Stimulated activated CD8-positive, alpha-beta memory T cell treated with anti-CD3 and anti-CD28 coated beads, Interleukin-12 subunit alpha, Interleukin-12 subunit beta, amount 100 ng/mL, for 1 hour (primary cell): ENCODE data around the gene YIPF3.
"Not testable (repeated sequence)": the region's sequence is repeated elsewhere in the genome, so short reads cannot be mapped to it uniquely, and the experiment has no call there.

Experiments
- DNase-seq: peaks from one replicate; pipeline ENCODE4 v3.0.0-alpha.2; 2020; ENCODE audit warnings: low read depth

The YIPF3 gene

GRCh38 chr6:43509142-43509983, 7.4 kb downstream of the YIPF3 start:
- no peak for DNase-seq

- no peak for DNase-seq
Observed at GRCh38 chr6:43508481-43509141, 8.1 kb downstream of the YIPF3 start.

- peak; percentile 67 for DNase-seq
Observed at GRCh38 chr6:43506667-43507471, 9.9 kb downstream of the YIPF3 start.

- DNase-seq = no peak
Observed at GRCh38 chr6:43506171-43506570, 10.6 kb downstream of the YIPF3 start.

GRCh38 chr6:43505718-43506117, 11.0 kb downstream of the YIPF3 start:
- DNase-seq = no peak

GRCh38 chr6:43504756-43505593, 11.8 kb downstream of the YIPF3 start:
- no peak for DNase-seq

- DNase-seq = no peak
Observed at GRCh38 chr6:43503443-43503842, 13.3 kb downstream of the YIPF3 start.

- no peak for DNase-seq
Observed at GRCh38 chr6:43502666-43503065, 14.1 kb downstream of the YIPF3 start.

GRCh38 chr6:43500921-43501320, 15.8 kb downstream of the YIPF3 start:
- DNase-seq = no peak

- no peak for DNase-seq
Observed at GRCh38 chr6:43499028-43499815, 17.5 kb downstream of the YIPF3 start.

- DNase-seq = not testable (repeated sequence)
Observed at GRCh38 chr6:43498291-43498690, 18.4 kb downstream of the YIPF3 start.

- no peak for DNase-seq
Observed at GRCh38 chr6:43497689-43498088, 19.0 kb downstream of the YIPF3 start.

GRCh38 chr6:43497129-43497396, 19.7 kb downstream of the YIPF3 start:
- no peak for DNase-seq

- DNase-seq = no peak
Observed at GRCh38 chr6:43496370-43497128, 20.2 kb downstream of the YIPF3 start.

- DNase-seq = no peak
Observed at GRCh38 chr6:43495409-43495941, 21.3 kb downstream of the YIPF3 start.

- DNase-seq = no peak
Observed at GRCh38 chr6:43494766-43495165, 22.0 kb downstream of the YIPF3 start.

- no peak for DNase-seq
Observed at GRCh38 chr6:43494321-43494720, 22.4 kb downstream of the YIPF3 start.

- DNase-seq = no peak
Observed at GRCh38 chr6:43493833-43494232, 22.9 kb downstream of the YIPF3 start.

GRCh38 chr6:43493230-43493629, 23.5 kb downstream of the YIPF3 start:
- DNase-seq = no peak

- DNase-seq = no peak
Observed at GRCh38 chr6:43492673-43493072, 24.1 kb downstream of the YIPF3 start.
